ENCODE data around the gene NUDT17.
A peak's percentile ranks its signal among the peaks of the same experiment; 100 is the strongest.

The NUDT17 gene

GRCh38 chr1:145891143-145891542, 45.7 kb downstream of the NUDT17 start:
- DNase-seq (ENCODE audit: low read depth in 2 of 2), result no peak

GRCh38 chr1:145891587-145892485, 46.4 kb downstream of the NUDT17 start:
- peak; percentile 17 to 42 for DNase-seq (ENCODE audit: low read depth in 2 of 2)

GRCh38 chr1:145892486-145893087, 47.2 kb downstream of the NUDT17 start:
- no peak for DNase-seq (ENCODE audit: low read depth in 2 of 2)

GRCh38 chr1:145893306-145894055, 48.1 kb downstream of the NUDT17 start:
- no peak for DNase-seq (ENCODE audit: low read depth in 2 of 2)

- DNase-seq (ENCODE audit: low read depth in 2 of 2), result no peak
Observed at GRCh38 chr1:145895471-145895870, 50.0 kb downstream of the NUDT17 start.

GRCh38 chr1:145897969-145898368, 52.5 kb downstream of the NUDT17 start:
- no peak for DNase-seq (ENCODE audit: low read depth in 2 of 2)

Data from stimulated activated CD8-positive, alpha-beta memory T cell treated with anti-CD3 and anti-CD28 coated beads, Interleukin-2, amount 100 ng/mL, for 48 hours (primary cell).